Suppressor macrophage treated with lipopolysaccharide for 4 hours (primary cell): ENCODE results near the gene EXOSC10.
"Not testable (repeated sequence)": the region's sequence is repeated elsewhere in the genome, so short reads cannot be mapped to it uniquely, and the experiment has no call there.

Experiments
- DNase-seq: peaks from one replicate; pipeline ENCODE4 v3.0.0-alpha.2; 2020

The EXOSC10 gene

GRCh38 chr1:11042995-11043874 is 56.4 kb downstream of the EXOSC10 start:
- no peak for DNase-seq

DNA sequence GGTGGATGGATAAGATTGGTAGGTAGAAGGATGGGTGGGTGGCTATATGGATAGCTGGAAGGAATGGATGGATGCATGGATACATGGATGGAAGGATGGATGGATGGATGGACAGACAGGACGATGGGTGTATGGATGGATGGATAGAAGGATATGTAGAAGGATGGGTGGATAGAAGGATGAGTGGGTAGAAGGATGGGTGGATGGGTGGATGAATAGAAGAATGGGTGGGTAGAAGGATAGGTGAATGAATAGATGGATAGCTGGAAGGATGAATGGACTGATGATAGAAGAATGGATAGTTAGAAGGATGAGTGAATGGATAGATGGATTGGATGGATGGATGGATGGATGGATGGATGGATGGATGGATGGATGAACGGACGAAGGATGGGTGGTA is 57.6 kb downstream of the EXOSC10 start:
- no peak for DNase-seq

GRCh38 chr1:11041048-11041447 is 58.6 kb downstream of the EXOSC10 start:
- no peak for DNase-seq

- DNase-seq = not testable (repeated sequence)
Observed at GRCh38 chr1:11040105-11040429, 59.6 kb downstream of the EXOSC10 start.

DNA sequence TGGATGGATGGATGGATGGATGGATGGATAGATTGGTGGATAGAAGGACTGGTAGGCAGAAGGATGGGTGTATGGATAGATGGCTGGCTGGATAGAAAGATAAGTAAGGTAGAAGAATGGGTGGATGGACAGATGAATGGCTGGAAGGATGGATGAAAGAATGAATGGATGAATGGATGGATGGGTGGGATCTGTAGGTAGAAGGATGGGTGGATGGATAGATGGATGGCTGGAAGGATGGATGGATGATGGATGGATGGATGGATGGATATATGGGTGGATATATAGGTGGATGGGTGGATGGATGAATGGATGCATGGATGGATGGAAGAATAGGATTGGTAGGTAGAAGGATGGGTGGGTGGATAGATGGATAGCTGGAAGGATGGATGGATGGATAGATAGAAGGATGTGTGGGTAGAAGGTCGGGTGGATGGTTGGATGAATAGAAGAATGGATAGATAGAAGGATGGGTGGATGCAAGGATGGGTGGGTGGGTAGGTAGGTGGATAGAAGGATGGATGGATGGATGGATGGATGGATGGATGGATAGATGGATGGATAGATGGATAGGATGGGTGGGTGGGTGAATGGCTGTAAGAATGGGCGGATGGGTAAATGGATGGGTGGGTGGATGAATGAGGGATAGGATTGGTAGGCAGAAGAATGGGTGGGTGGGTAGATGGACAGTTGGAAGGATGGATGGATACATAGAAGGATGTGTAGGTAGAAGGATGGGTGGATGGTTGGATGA is 60.1 kb downstream of the EXOSC10 start:
- DNase-seq = no peak

DNA sequence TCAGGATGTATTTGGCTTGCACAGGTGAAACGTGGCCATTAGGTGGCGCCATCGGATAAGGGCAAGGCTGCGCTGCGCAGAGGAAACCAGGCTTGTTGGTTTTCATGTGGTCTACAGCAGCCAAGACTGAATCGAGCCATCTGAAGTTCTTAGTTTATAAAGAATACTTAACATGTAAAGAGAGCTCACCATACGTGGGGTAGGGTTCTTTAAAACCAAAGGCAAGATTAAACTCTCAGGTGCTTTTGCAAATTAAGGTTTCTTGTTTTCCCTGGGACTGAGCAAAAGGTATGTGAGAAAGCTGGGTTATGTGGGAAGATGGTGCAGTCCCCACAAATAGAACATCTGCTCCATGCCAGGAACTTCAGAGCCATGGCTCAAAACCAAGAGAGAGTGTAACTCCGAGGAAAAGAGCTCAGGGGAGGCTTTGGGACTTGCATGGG is 61.9 kb downstream of the EXOSC10 start:
- DNase-seq = peak; percentile 89

DNA sequence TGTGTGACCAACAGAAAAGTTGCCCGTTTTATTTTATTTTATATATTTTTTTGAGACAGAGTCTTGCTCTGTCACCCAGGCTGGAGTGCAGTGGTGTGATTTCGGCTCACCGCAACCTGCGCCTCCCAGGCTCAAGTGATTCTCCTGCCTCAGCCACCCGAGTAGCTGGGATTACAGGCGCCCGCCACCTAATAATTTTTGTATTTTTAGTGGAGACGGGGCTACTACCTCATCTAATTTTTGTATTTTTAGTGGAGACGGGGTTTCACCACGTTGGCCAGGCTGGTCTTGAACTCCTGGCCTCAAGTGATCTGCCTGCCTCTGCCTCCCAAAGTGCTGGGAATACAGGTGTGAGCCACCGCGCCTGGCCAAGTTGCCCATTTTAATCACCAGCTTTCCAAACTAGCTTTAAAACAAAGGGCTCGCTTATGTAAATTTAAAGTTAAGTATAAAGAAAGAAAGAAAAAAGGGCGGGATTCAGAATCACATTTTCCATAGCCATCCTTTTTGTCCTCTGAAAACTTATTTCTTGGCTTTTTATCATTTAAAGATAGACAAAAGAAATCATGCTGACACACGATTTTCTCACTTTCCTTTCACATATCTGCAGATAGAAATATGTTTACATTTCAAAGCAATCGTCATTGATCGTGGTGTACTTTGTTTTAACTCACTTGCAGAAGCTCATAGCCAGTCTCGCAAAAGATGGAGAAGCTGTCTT is 62.5 kb downstream of the EXOSC10 start:
- not testable (repeated sequence) for DNase-seq

DNA sequence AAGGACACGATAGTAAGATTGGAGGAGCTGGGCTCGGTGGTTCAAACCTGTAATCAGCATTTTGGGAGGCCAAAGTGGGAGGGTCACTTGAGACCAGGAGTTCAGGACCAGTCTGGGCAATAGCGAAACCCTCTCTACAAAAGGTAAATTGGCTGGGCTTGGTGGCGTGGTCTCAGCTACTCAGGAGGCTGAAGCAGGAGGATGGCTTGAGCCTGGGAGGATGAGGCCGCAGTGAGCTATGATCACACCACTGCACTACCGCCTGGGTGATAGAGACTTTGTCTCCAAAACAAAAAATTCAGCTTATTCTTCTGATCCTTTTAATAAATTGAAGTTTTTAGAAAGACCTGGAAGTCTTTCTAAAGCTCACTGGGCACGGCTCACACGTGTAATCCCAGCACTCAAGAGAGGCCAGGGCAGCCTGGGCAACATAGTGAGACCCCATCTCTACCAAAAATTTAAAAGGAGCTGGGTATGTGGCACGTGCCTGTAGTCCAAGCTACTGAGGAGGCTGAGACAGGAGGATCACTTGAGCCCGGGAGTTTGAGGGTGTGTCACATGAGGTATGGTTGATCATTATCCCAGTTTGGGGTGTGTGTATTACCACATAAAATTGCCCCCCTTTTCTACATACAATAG is 67.9 kb downstream of the EXOSC10 start:
- no peak for DNase-seq

DNA sequence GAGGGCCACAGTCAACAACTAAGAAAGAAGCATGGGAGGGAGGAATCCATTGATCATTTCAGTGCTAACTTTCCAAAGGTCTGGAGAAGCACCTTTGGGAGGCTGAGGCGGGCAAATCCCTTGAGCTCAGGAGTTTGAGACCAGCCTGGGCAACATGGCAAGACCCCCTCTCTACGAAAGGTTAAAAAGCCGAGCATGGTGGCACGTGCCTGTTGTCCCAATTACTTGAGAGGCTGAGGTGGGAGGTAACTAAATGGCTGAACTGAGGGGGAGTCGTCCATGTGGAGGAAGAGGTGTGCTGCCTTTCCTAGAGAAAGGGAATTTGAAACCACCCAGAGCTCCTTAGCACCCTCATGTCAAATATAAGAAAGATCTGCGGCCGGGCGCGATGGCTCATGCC is 68.8 kb downstream of the EXOSC10 start:
- DNase-seq = no peak

DNA sequence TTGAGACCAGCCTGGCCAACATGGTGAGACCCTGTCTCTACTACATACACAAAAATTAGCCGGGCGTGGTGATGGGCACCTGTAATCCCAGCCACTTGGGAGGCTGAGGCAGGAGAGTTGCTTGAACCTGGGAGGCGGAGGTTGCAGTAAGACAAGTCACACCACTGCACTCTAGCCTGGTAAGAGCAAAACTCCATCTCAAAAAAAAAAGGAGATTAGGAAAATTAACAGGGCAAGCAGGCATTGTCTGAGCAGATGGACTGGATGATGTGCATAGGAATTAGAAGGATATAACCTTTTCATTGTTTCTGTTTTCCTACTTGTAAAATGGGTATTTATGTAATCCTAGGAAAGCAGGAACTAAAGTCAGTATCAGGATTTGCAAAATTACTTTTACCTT is 71.7 kb downstream of the EXOSC10 start:
- no peak for DNase-seq

DNA sequence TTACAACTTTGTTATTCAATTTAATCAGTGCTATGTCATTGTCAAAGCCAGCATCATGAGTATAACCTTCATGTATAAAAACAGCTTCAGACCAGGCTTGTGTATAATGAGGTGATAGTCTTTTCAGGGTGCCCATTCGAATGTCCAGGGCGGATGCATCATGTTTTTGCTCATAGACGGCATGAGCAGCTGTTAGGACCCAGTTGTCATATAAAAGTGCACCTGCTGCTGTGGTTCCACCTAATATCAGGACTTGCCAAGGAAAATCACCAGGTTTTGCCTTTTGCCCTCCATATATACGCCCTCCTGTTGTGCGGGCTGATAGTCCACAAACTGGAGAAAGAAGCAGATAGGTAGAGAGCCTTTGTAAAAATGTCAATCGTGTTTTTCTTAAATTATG is 72.4 kb downstream of the EXOSC10 start:
- DNase-seq = no peak

DNA sequence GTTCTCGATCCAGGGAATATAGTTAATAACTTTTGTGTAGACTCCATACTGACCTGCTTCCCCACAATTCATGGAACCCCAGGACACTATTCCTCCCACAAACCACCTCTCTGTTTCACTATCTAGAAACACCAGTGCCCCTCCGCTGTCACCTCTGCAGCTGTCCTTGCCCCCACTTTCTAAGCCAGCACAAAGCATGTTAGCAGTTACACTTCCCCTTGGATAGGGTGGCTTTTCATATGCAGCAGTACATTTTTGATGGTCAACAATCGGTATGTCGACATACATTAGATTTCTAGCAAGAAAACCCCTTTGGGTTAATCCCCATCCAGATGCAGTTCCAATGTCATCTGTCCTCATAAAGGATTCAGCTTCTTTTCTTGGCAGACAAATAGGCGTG is 72.8 kb downstream of the EXOSC10 start:
- no peak for DNase-seq

GRCh38 chr1:11026052-11026451 is 73.6 kb downstream of the EXOSC10 start:
- DNase-seq = no peak

- DNase-seq = no peak
Observed at GRCh38 chr1:11025618-11026017, 74.1 kb downstream of the EXOSC10 start.

- DNase-seq = no peak
Observed at GRCh38 chr1:11024874-11025203, 74.8 kb downstream of the EXOSC10 start.

DNA sequence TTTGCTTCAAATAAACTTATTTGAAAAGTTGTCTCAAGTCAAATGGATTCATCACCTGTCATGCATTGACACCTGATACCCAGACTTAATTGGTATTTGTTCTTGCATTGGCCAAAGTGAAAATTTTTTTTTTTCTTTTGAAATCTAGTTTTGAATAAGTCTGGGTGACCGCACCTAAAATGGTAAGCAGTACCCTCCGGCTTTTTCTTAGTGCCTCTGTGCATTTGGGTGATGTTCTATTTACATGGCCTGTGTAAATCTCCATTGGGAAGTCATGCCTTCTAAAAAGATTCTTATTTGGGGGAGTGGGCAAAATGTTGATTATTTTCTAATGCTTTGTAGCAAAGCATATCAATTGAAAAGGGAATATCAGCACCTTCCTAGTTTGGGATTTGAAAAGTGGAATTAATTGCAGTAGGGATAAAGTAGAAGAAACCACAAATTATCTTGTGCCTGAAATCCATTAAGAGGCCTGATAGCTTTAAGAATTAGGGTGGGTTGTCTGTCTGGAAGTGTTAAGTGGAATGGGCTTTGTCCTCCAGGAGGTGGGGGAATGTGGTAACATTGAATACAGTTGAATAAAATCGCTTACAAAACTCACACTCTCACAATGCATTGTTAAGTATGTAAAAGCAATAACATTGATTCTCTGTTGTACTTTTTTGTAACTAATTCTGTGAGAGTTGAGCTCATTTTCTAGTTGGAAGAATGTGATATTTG is 75.4 kb downstream of the EXOSC10 start:
- DNase-seq = no peak

DNA sequence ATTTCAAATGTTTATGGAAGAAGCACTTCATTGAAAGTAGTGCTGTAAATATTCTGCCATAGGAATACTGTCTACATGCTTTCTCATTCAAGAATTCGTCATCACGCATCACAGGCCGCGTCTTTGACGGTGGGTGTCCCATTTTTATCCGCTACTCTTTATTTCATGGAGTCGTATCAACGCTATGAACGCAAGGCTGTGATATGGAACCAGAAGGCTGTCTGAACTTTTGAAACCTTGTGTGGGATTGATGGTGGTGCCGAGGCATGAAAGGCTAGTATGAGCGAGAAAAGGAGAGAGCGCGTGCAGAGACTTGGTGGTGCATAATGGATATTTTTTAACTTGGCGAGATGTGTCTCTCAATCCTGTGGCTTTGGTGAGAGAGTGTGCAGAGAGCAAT is 76.5 kb downstream of the EXOSC10 start:
- no peak for DNase-seq

GRCh38 chr1:11019971-11020370 is 79.7 kb downstream of the EXOSC10 start:
- no peak for DNase-seq

DNA sequence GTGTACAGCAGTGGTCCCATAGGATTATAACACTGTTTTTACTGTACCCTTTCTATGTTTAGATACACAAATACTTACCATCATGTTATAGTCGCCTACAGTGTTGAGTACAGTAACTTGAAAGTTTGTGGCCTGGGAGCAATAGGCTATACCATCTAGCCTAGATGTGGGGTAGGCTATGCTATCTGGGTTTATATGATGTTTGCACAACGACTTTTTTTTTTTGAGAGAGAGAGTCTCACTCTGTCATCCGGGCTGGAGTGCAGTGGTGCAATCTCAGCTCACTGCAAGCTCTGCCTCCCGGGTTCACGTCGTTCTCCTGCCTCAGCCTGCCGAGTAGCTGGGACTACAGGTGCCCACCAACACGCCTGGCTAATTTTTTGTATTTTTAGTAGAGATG is 80.3 kb downstream of the EXOSC10 start:
- not testable (repeated sequence) for DNase-seq
